MM.1S (cell line): ENCODE measurements around the gene KIAA1671.

ENCODE experiments used
- CTCF ChIP-seq: fragments of 300-600 bp; sonication (generic); IDR thresholded peaks from 2 replicates; pipeline ENCODE4 v1.5.1; 2016; ENCODE audit warnings: antibody characterized with exemption, low read length, mixed read lengths
- EZH2phosphoT487 ChIP-seq: fragments of 300-600 bp; sonication (generic); IDR thresholded peaks from 2 replicates; pipeline ENCODE4 v1.6.1; 2018; ENCODE audit warnings: antibody characterized with exemption, low read length

DNA sequence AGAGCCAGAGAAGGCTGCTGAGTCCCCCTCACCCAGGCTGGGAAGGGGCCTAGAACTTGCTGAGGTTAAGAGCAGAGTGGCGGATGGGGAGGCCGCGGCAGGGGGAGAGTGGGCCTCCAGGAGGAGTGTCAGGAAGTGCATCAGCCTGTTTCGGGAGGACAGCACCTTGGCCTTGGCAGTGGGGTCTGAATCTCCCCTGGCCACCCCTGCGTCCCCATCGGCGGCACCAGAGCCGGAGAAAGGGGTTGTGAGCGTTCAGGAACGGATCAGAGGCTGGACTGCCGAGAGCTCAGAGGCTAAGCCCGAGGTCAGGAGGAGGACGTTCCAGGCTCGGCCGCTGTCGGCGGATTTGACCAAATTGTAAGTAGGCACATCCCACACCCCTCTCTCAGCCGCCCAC, 76.7 kb downstream of the KIAA1671 start:
- no peak for TF ChIP-seq CTCF
- no peak for TF ChIP-seq EZH2phosphoT487
